ENCODE results near the gene HS3ST1. TPM values are rescaled to one million over a fixed set of nuclear protein-coding genes. Genes with fewer than 3 reads are reported as not detected.

Gene HS3ST1
- total RNA-seq = 10 to 100 TPM in 2 of 4 donors, 1 to 10 TPM in 2; 5.0 to 14.1 (median 10.1) TPM

- H3K27ac ChIP-seq = peak within 1 kb of the TSS; percentile 45 to 69
- TF ChIP-seq POLR2A (IDR thresholded peaks at IDR 0.05) (no peak), CTCF (IDR thresholded peaks at IDR 0.05) (no peak)
- peak within 1 kb of the TSS; percentile 50 to 60 for H3K4me3 ChIP-seq
- H3K36me3 ChIP-seq = no peaks in the 10 kb centered on the region
- H3K27me3 ChIP-seq = no peaks in the 10 kb centered on the region
- H3K9me3 ChIP-seq = no peaks in the 10 kb centered on the region
- no peaks in the 10 kb centered on the region for H3K4me1 ChIP-seq
- no peak for DNase-seq
- intact Hi-C loops (cut with DNase I; ENCODE audit: low total_unique reads) = no loop called here
Measured at GRCh38 chr4:11428231-11428898, at the start of gene HS3ST1. Gene HS3ST1, minus strand, starts transcription at chr4:11428894. Its CDS starts 28,889 bp downstream, at chr4:11400005.

GRCh38 chr4:11475871-11476270, 47.2 kb upstream of the HS3ST1 start:
- Histone ChIP-seq H3K27ac (no peak overlapping the region), H3K4me1 (no peaks in the 10 kb centered on the region), H3K9me3 (no peaks in the 10 kb centered on the region), H3K4me3 (no peak overlapping the region), H3K27me3 (no peaks in the 10 kb centered on the region), H3K36me3 (no peaks in the 10 kb centered on the region)
- intact Hi-C loops (cut with DNase I; ENCODE audit: low total_unique reads) = no loop called here
- DNase-seq = no peak
- TF ChIP-seq CTCF (IDR thresholded peaks at IDR 0.05) (no peak), POLR2A (IDR thresholded peaks at IDR 0.05) (no peak)

GRCh38 chr4:11474146-11474545, 45.5 kb upstream of the HS3ST1 start:
- Histone ChIP-seq H3K36me3 (no peaks in the 10 kb centered on the region), H3K4me1 (no peaks in the 10 kb centered on the region), H3K27me3 (no peaks in the 10 kb centered on the region), H3K4me3 (no peak overlapping the region), H3K9me3 (no peaks in the 10 kb centered on the region), H3K27ac (no peak overlapping the region)
- TF ChIP-seq POLR2A (IDR thresholded peaks at IDR 0.05) (no peak), CTCF (IDR thresholded peaks at IDR 0.05) (no peak)
- intact Hi-C loops (cut with DNase I; ENCODE audit: low total_unique reads) = no loop called here
- no peak for DNase-seq

GRCh38 chr4:11472535-11472934, 43.8 kb upstream of the HS3ST1 start:
- Histone ChIP-seq H3K27ac (no peak overlapping the region), H3K36me3 (no peaks in the 10 kb centered on the region), H3K4me3 (no peak overlapping the region), H3K4me1 (no peaks in the 10 kb centered on the region), H3K9me3 (no peaks in the 10 kb centered on the region), H3K27me3 (no peaks in the 10 kb centered on the region)
- intact Hi-C loops (cut with DNase I; ENCODE audit: low total_unique reads) = no loop called here
- DNase-seq = no peak
- TF ChIP-seq POLR2A (IDR thresholded peaks at IDR 0.05) = no peak
- no peak for TF ChIP-seq CTCF (IDR thresholded peaks at IDR 0.05)

- no peak for TF ChIP-seq CTCF (IDR thresholded peaks at IDR 0.05)
- no peak for TF ChIP-seq POLR2A (IDR thresholded peaks at IDR 0.05)
- H3K36me3 ChIP-seq = no peaks in the 10 kb centered on the region
- H3K4me3 ChIP-seq = no peak overlapping the region
- H3K27ac ChIP-seq = no peak overlapping the region
- H3K9me3 ChIP-seq = no peaks in the 10 kb centered on the region
- H3K27me3 ChIP-seq = no peaks in the 10 kb centered on the region
- no peaks in the 10 kb centered on the region for H3K4me1 ChIP-seq
- intact Hi-C loops (cut with DNase I; ENCODE audit: low total_unique reads) = no loop called here
- DNase-seq = no peak
Measured at GRCh38 chr4:11471618-11472017, 42.9 kb upstream of the HS3ST1 start.
